ENCODE results near the gene OR2A5.
"Not testable (repeated sequence)": the region's sequence is repeated elsewhere in the genome, so short reads cannot be mapped to it uniquely, and the experiment has no call there.

The OR2A5 gene

GRCh38 chr7:144035385-144035784 lies 13.4 kb upstream of the OR2A5 start:
- DNase-seq: no peak

GRCh38 chr7:144036302-144036885 lies 12.4 kb upstream of the OR2A5 start:
- no peak for DNase-seq

- DNase-seq: no peak
Measured at GRCh38 chr7:144037414-144038035, 11.2 kb upstream of the OR2A5 start.

- DNase-seq: no peak
Measured at GRCh38 chr7:144038887-144039286, 9.9 kb upstream of the OR2A5 start.

GRCh38 chr7:144049491-144049890 lies 743 bp downstream of the OR2A5 start:
- no peak for DNase-seq

- DNase-seq: no peak
Measured at GRCh38 chr7:144050093-144050492, 1.3 kb downstream of the OR2A5 start.

GRCh38 chr7:144050884-144051283 lies 2.1 kb downstream of the OR2A5 start:
- not testable (repeated sequence) for DNase-seq

- DNase-seq: no peak
Measured at GRCh38 chr7:144057954-144058353, 9.2 kb downstream of the OR2A5 start.

GRCh38 chr7:144063710-144064109 lies 15.0 kb downstream of the OR2A5 start:
- no peak for DNase-seq

- DNase-seq: no peak
Measured at GRCh38 chr7:144069511-144069910, 20.8 kb downstream of the OR2A5 start, which contains the start of gene OR2A25. Gene OR2A25, plus strand, starts transcription at chr7:144069811. Its CDS starts 4,409 bp downstream, at chr7:144074220.

- DNase-seq: no peak
Measured at GRCh38 chr7:144069953-144070352, 21.2 kb downstream of the OR2A5 start.

GRCh38 chr7:144074374-144074773 lies 25.6 kb downstream of the OR2A5 start:
- no peak for DNase-seq

GRCh38 chr7:144085978-144086377 lies 37.2 kb downstream of the OR2A5 start, which contains the start of gene OR2A12:
Gene OR2A12, plus strand, starts transcription at chr7:144086278. Its CDS starts 8,830 bp downstream, at chr7:144095108.
- DNase-seq: no peak

- no peak for DNase-seq
Measured at GRCh38 chr7:144086730-144087129, 38.0 kb downstream of the OR2A5 start.

GRCh38 chr7:144087230-144087629 lies 38.5 kb downstream of the OR2A5 start:
- no peak for DNase-seq

- DNase-seq: no peak
Measured at GRCh38 chr7:144090667-144091066, 41.9 kb downstream of the OR2A5 start.

- DNase-seq: no peak
Measured at GRCh38 chr7:144098776-144099175, 50.0 kb downstream of the OR2A5 start.

GRCh38 chr7:144100607-144101006 lies 51.9 kb downstream of the OR2A5 start:
- DNase-seq: no peak

GRCh38 chr7:144102041-144102440 lies 53.3 kb downstream of the OR2A5 start:
- no peak for DNase-seq

- DNase-seq: no peak
Measured at GRCh38 chr7:144105211-144105610, 56.5 kb downstream of the OR2A5 start.
